CD4-positive, alpha-beta T cell treated with Interleukin-4 for 1 hour (primary cell): Measurements from ENCODE around the gene PAPPA2.

Experiments used
- DNase-seq, 2 donors: peaks; one replicate each; pipeline ENCODE4 v3.0.0-alpha.2; 2020 to 2022

PAPPA2 gene

GRCh38 chr1:176499671-176500070 is 36.7 kb downstream of the PAPPA2 start:
- DNase-seq, result no peak

- no peak for DNase-seq
Measured at GRCh38 chr1:176501599-176501998, 38.6 kb downstream of the PAPPA2 start.

GRCh38 chr1:176504848-176505553 is 42.0 kb downstream of the PAPPA2 start:
- DNase-seq, result no peak

GRCh38 chr1:176512966-176513365 is 50.0 kb downstream of the PAPPA2 start:
- no peak for DNase-seq

- no peak for DNase-seq
Measured at GRCh38 chr1:176515310-176515709, 52.3 kb downstream of the PAPPA2 start.

DNA sequence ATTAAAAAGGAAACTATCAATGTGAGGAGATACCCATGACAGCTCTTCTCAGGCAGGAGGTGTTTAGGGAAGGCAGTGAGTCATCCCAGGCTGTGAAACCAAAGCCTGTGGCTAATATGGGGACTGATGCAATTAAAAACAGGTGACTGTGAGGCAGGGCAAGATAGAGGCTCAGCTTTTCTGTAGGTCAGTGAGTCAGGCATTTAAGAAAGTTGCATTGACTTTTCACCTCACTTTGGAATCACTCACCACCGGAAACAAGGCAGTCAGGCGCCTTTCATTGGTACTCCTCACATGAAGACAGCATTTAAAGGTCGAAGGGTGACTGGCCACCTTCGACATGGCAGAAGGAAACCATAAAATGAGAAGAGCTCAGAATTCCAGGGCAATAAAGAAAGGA is 54.5 kb downstream of the PAPPA2 start:
- no peak for DNase-seq

DNA sequence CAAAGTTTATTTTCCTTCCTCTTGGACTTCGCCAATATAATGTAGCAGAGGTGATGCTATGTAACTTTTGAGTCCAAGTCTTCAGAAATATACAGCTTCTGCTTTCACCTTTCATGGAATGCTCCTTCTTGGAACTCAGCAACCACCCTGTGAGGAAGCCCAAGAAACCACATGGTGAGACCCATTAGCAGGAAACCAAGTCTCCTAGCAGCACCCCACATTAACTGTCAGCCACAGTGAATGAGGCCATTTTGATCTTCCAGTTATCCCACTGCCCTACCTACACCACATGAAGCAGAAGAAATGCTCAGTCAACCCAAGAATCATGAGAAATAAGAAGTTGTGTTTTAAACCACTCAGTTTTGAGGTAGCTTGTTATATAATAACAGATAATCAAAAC is 58.2 kb downstream of the PAPPA2 start:
- no peak for DNase-seq

- no peak for DNase-seq
Measured at GRCh38 chr1:176522310-176522845, 59.4 kb downstream of the PAPPA2 start.

- DNase-seq, result no peak
Measured at GRCh38 chr1:176529395-176530090, 66.6 kb downstream of the PAPPA2 start.

GRCh38 chr1:176531036-176531435 is 68.1 kb downstream of the PAPPA2 start:
- DNase-seq, result no peak

GRCh38 chr1:176531921-176532897 is 69.2 kb downstream of the PAPPA2 start:
- DNase-seq, result no peak

- DNase-seq, result no peak
Measured at GRCh38 chr1:176533020-176533419, 70.0 kb downstream of the PAPPA2 start.

- no peak for DNase-seq
Measured at GRCh38 chr1:176536588-176536987, 73.6 kb downstream of the PAPPA2 start.

GRCh38 chr1:176539018-176539417 is 76.0 kb downstream of the PAPPA2 start:
- no peak for DNase-seq

DNA sequence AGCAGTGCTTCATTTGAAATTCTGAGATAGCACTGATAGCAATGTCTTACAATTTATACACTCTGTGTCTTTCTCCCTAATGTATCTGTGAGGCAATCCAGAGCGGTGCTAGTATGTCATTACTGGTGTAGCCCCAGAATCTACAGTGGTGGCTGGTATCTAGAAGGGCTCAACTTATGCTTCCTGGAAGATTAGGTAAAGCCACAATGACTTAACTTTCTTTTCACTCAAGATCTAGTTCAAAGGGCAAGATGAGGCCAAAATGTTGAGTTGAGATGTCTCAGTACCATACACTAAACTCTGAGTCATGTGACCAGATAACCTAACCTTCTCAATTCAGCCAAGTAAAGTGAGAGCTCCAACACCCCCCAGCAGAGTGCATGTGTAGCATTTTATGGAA is 77.5 kb downstream of the PAPPA2 start:
- no peak for DNase-seq

DNA sequence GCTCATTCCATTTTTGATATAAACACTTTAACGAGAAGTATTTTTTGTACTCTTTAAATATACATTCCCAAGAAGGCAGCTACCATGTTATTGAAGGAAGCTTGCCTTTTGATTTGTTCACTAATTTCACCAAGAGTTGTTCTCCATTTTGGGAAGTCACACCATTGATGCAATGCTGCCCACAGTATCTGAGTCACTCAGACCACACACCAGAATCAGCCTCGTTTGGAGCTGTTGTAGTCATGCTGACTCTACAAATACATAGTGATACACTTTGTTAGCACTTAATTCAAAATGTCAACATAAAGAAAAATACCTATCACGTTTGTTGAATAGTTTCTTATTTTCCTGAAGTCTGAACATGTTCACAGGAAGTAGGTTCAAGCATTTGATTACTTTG is 78.7 kb downstream of the PAPPA2 start:
- no peak for DNase-seq

GRCh38 chr1:176542352-176542751 is 79.4 kb downstream of the PAPPA2 start:
- no peak for DNase-seq

DNA sequence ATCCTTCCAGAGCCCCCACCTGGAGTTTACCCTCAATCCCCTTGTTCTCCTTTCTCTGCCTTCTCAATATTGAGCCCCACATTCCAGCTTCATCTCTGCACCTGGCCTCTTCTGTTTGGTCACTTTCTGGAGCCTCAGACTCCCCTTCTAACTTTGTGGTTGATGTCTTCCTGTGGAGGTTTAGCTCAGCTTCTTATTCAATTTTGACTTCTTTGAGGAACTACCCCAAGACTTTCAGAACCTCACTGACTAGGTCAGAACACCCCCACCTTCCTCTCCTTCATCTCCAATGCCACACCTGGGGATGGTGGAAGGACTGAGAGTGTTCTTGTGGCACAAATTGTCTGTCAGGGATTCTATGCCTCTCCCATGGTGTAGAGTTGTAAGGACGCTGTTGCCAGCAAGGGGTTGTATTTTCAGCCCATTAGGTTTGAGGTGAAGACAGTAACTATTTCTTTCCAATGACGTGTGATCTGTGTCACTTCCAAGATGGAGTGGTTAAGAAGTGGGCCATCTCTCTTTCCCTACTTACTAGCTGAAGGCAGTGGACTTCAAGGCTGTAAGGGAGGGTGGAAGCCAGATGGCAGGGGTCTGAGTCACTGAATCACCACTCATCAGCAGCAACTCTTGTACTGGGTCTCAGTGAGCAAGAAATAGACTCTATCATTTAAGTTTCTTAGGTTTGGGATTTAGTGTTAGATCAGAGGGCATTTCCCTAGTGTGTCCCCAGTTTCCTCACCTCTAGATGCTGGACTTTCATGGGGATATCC is 80.6 kb downstream of the PAPPA2 start:
- DNase-seq, result no peak

- no peak for DNase-seq
Measured at GRCh38 chr1:176545034-176545639, 82.2 kb downstream of the PAPPA2 start.

DNA sequence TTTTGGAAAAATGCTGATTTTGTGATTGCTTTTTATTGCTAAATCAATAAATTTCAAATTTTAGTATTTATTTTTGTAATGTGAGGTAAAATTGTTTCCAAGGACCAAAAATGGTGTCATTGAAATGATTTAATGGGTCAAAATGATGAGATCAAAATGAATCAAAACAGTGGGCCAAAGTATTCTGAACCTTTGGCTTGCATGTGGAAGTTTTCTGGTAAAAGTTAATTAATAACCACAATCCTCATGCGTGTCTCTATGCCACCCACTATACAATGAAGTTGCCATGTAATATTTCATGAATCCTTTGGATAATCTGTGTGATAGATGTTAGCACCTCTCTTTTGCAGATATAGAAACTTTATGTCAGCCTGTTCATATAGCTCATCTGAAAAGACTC is 83.8 kb downstream of the PAPPA2 start:
- DNase-seq, result no peak

DNA sequence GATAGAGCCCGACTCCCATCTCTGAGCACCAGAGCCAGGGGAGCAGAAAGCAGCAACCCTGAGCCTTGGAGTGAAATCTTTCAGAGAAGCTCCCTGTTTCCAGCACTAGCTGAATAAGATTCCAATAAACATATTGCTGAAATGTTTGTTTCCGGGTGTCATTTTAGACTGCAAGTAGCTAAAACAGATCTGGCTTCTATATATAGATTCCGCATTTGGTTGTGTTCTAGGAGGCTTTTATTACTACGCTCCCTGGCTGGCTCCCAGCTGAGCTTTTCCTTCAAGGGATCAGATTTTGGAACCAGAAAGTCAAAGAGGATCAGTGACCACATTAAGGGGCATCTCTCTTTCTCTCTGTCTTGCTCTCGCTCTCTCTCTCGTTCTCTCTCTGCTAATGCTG is 88.2 kb downstream of the PAPPA2 start:
- no peak for DNase-seq
